K562 (cell line): Measurements from ENCODE around the gene SMIM22. TPM values are rescaled to one million over a fixed set of nuclear protein-coding genes. Genes with fewer than 3 reads are reported as not detected.

Experiments used
- ARID2 ChIP-seq: fragments of 450-650 bp; IDR thresholded peaks from 2 replicates; pipeline ENCODE4 v1.6.1; 2017; ENCODE audit warnings: antibody characterized with exemption, mild to moderate bottlenecking
- CBFA2T3 ChIP-seq: fragments of 450-650 bp; IDR thresholded peaks from 2 replicates; pipeline ENCODE4 v1.6.1; 2017
- DEAF1 ChIP-seq: fragments of 450-650 bp; formaldehyde crosslinking; IDR thresholded peaks from 2 replicates; pipeline ENCODE4 v1.4.0; 2020; ENCODE audit warnings: mild to moderate bottlenecking, moderate library complexity
- E2F8 ChIP-seq: fragments of 450-650 bp; IDR thresholded peaks from 2 replicates; pipeline ENCODE4 v1.7.1; 2018; ENCODE audit warnings: mild to moderate bottlenecking, low read depth; ENCODE audit not compliant: partially characterized antibody
- ERF ChIP-seq: fragments of 450-650 bp; formaldehyde crosslinking; IDR thresholded peaks from 2 replicates; pipeline ENCODE4 v1.4.0; 2020; ENCODE audit warnings: mild to moderate bottlenecking, mixed read lengths
- HNRNPL ChIP-seq: fragments of 200-400 bp; formaldehyde crosslinking; IDR thresholded peaks from 2 replicates; pipeline ENCODE4 v1.6.1; 2017; ENCODE audit warnings: low read depth, mild to moderate bottlenecking, low read length
- KAT2B ChIP-seq: IDR thresholded peaks from one replicate; pipeline ENCODE4 v1.6.1; 2012; ENCODE audit warnings: low read depth, mild to moderate bottlenecking, control low read depth, inconsistent platforms, low read length, moderate library complexity
- KDM5B ChIP-seq: fragments of 200-600 bp; sonication (generic); IDR thresholded peaks from 2 replicates; pipeline ENCODE4 v1.6.1; 2012; ENCODE audit warnings: low read depth, mild to moderate bottlenecking, moderate library complexity, low read length, control low read depth, inconsistent platforms; ENCODE audit not compliant: insufficient replicate concordance
- MTA3 ChIP-seq: fragments of 450-650 bp; formaldehyde crosslinking; IDR thresholded peaks from 2 replicates; pipeline ENCODE4 v1.6.1; 2017; ENCODE audit warnings: mild to moderate bottlenecking, borderline replicate concordance
- NCOR1 ChIP-seq: fragments of 450-650 bp; IDR thresholded peaks from 2 replicates; pipeline ENCODE4 v1.6.1; 2016; ENCODE audit warnings: mild to moderate bottlenecking, moderate library complexity
- PHB2 ChIP-seq: fragments of 450-650 bp; IDR thresholded peaks from 2 replicates; pipeline ENCODE4 v1.6.1; 2017; ENCODE audit warnings: low read depth
- POLR2AphosphoS2 ChIP-seq: IDR thresholded peaks from 2 replicates; pipeline ENCODE4 v1.6.1; 2012; ENCODE audit warnings: low read length, improper control_type of control experiment
- PTBP1 ChIP-seq: fragments of 200-400 bp; formaldehyde crosslinking; IDR thresholded peaks from 2 replicates; pipeline ENCODE4 v1.6.1; 2017; ENCODE audit warnings: low read depth, low read length
- SMAD4 ChIP-seq: fragments of 250-450 bp; sonication (Bioruptor Pico); conservative IDR thresholded peaks from 2 replicates; pipeline ENCODE4 v1.8.0; 2021; ENCODE audit warnings: inconsistent platforms, mild to moderate bottlenecking, moderate library complexity
- SMARCA5 ChIP-seq: fragments of 450-650 bp; IDR thresholded peaks from 2 replicates; pipeline ENCODE4 v1.6.1; 2016
- TAF7 ChIP-seq: fragments of 450-650 bp; IDR thresholded peaks from 2 replicates; pipeline ENCODE4 v1.6.1; 2016; ENCODE audit warnings: missing genetic modification characterization, missing compliant biosample characterization
- ZBTB34 ChIP-seq: fragments of 250-450 bp; sonication (Bioruptor Pico); IDR thresholded peaks from 2 replicates; pipeline ENCODE4 v1.8.0; 2021; ENCODE audit warnings: mild to moderate bottlenecking, moderate library complexity
- ZKSCAN8 ChIP-seq: fragments of 200-800 bp; sonication (Bioruptor generic); IDR thresholded peaks from 2 replicates; pipeline ENCODE4 v1.6.1; 2016; ENCODE audit warnings: missing genetic modification characterization, missing compliant biosample characterization
- ZNF324 ChIP-seq: fragments of 250-450 bp; sonication (Bioruptor Pico); IDR thresholded peaks from 2 replicates; pipeline ENCODE4 v1.4.0; 2020; ENCODE audit warnings: mild to moderate bottlenecking
- ZNF398 ChIP-seq: fragments of 250-450 bp; sonication (Bioruptor Pico); IDR thresholded peaks from 2 replicates; pipeline ENCODE4 v1.8.0; 2021; ENCODE audit warnings: moderate library complexity, mild to moderate bottlenecking, inconsistent platforms
- polyA plus RNA-seq, 8 experiments: library from polyadenylated mRNA; depleted of rRNA in 4 of 8; stranded (reverse) in 5 of 8; unstranded in 3 of 8; fragments of >200 nt; fragmentation: Nextera tagmentation in 2 of 8; fragmentation: Illumina TruSeq in 1 of 8; extraction: Ambion mirVana in 2 of 8; extraction: Trizol in 1 of 8; gene quantifications; 2 replicates each; pipeline versions ENCODE4 v1.2.1 to v1.2.3, GENCODE V29; 2011 to 2014; ENCODE audit warnings: inconsistent platforms in 1 of 8, missing spikeins in 1 of 8
- total RNA-seq, 7 experiments: library from RNA; depleted of rRNA in 6 of 7; stranded (reverse); fragments of >200 nt in 6 of 7; fragmentation: Illumina TruSeq in 2 of 7; extraction: Trizol in 2 of 7; gene quantifications; 2 replicates each; pipeline versions ENCODE4 v1.2.1 to v1.2.3, GENCODE V29; 2011 to 2021; ENCODE audit warnings: low replicate concordance in 1 of 7

Gene SMIM22
- total and polyA plus RNA-seq, 9 of the 15 experiments (the other 6 are each of a cell fraction or from before 2014, with no cell fraction given): not detected

- TF ChIP-seq ARID2 (no peak), DEAF1 (CRISPR knock-in tag) (no peak), TAF7 (tag) (no peak), ZNF398 (no peak), HNRNPL (no peak), CBFA2T3 (no peak), ZKSCAN8 (peak; percentile 95), MTA3 (no peak; the same call in 1 of the 2 replicates), SMAD4 (CRISPR knock-in tag) (no peak), PTBP1 (0 out of 2 replicates have a peak, but pooled peaks have one; percentile 63), E2F8 (peak; percentile 39), SMARCA5 (peak; percentile 81; the same call in 1 of the 2 replicates), KAT2B (no peak), PHB2 (no peak), NCOR1 (no peak), ZBTB34 (CRISPR knock-in tag) (no peak), ERF (CRISPR knock-in tag) (no peak), KDM5B (peak; percentile 81), ZNF324 (CRISPR knock-in tag) (no peak), POLR2AphosphoS2 (no peak; the same call in 1 of the 2 replicates)
Observed at GRCh38 chr16:4768549-4769305, 26.4 kb upstream of the SMIM22 start (continued).
